ENCODE measurements around the gene PHACTR4. TPM values are rescaled to one million over a fixed set of nuclear protein-coding genes. Genes with fewer than 3 reads are reported as not detected.

Gene PHACTR4
- total RNA-seq, 1 experiment from 2014 or later: 50.7 TPM

DNA sequence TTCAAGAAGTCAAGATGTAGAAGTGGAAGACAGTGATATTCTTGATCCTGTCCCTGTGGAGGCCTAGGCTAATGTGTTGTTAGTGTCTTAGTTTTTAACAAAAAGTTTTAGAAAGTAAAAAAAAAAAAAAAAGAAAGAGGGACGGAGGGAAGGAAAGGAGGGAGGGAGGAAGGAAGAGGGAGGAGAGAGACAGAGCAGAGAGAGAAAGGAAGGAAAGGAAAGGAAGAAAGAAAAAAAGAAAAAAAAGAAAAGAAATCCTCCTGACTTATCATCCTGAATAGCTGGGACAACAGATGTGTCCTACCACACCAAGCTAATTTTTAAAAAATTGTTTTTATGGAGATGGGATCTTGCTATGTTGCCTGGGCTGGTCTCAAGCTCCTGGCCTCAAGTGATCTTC lies 24.6 kb downstream of the PHACTR4 start:
- H3K36me3 Mint-ChIP-seq (ENCODE audit: insufficient read depth, unreplicated experiment): peaks cover 34% of the 10 kb centered on the region
- H3K4me1 Mint-ChIP-seq (ENCODE audit: insufficient read depth, unreplicated experiment): peaks cover 11% of the 10 kb centered on the region
- BruUV-seq (replicated peaks): no TSS peak
- H3K4me3 Mint-ChIP-seq (ENCODE audit: unreplicated experiment): no peak overlapping the region
- ChIA-PET POLR2A (interaction anchor here (0.9 to 2.3 kb wide), 5 partner anchors 23 to 282 kb away, joined by 3 to 11 read pairs (median 4); no protein-coding TSS in a partner anchor), CTCF (interaction anchor here (0.6 to 0.7 kb wide), 3 partner anchors 12 to 145 kb away, joined by 3 read pairs; no protein-coding TSS in a partner anchor)
- H3K27me3 Mint-ChIP-seq (ENCODE audit: insufficient read depth, unreplicated experiment): no peaks in the 10 kb centered on the region
- intact Hi-C loops (cut with micrococcal nuclease): no loop called here
- no peaks in the 10 kb centered on the region for H3K9me3 Mint-ChIP-seq (ENCODE audit: unreplicated experiment)
- DNase-seq (ENCODE audit: unreplicated experiment): no peak
- no peak overlapping the region for H3K27ac Mint-ChIP-seq (ENCODE audit: low read depth, unreplicated experiment)
- TF ChIP-seq, protein P1, sequence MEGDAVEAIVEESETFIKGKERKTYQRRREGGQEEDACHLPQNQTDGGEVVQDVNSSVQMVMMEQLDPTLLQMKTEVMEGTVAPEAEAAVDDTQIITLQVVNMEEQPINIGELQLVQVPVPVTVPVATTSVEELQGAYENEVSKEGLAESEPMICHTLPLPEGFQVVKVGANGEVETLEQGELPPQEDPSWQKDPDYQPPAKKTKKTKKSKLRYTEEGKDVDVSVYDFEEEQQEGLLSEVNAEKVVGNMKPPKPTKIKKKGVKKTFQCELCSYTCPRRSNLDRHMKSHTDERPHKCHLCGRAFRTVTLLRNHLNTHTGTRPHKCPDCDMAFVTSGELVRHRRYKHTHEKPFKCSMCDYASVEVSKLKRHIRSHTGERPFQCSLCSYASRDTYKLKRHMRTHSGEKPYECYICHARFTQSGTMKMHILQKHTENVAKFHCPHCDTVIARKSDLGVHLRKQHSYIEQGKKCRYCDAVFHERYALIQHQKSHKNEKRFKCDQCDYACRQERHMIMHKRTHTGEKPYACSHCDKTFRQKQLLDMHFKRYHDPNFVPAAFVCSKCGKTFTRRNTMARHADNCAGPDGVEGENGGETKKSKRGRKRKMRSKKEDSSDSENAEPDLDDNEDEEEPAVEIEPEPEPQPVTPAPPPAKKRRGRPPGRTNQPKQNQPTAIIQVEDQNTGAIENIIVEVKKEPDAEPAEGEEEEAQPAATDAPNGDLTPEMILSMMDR (IDR thresholded peaks at IDR 0.05; ENCODE audit: unreplicated experiment): no peak

DNA sequence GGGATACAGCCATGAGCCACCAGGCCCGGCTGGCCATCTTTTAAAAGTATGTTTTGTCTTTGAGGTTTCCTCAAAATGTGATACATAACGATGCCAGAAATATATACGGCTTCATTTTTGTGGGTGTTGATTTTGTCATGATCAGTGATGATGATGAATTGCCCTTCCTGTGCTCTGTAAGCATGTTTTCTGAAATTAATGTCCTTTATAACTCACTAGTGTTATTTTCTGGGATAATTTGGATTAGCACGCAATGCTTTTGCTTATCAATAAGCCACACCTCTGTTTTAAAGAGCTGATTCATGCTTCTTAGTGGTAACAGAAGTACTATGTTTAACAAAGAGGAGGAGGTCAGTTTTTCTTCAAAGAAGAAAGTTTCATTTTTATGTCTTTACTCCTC lies 25.6 kb downstream of the PHACTR4 start:
- Mint-ChIP-seq H3K9me3 (ENCODE audit: unreplicated experiment) (no peaks in the 10 kb centered on the region), H3K4me3 (ENCODE audit: unreplicated experiment) (no peak overlapping the region), H3K4me1 (ENCODE audit: insufficient read depth, unreplicated experiment) (peaks cover 11% of the 10 kb centered on the region), H3K27ac (ENCODE audit: low read depth, unreplicated experiment) (no peak overlapping the region), H3K27me3 (ENCODE audit: insufficient read depth, unreplicated experiment) (no peaks in the 10 kb centered on the region), H3K36me3 (ENCODE audit: insufficient read depth, unreplicated experiment) (peaks cover 34% of the 10 kb centered on the region)
- BruUV-seq (replicated peaks): no TSS peak
- TF ChIP-seq, protein P1 (IDR thresholded peaks at IDR 0.05; ENCODE audit: unreplicated experiment): no peak
- CTCF ChIA-PET: interaction anchor here (0.6 to 3.0 kb wide), 2 partner anchors 15 to 21 kb away, joined by 3 to 15 read pairs; no protein-coding TSS in a partner anchor
- intact Hi-C loops (cut with micrococcal nuclease): no loop called here
- DNase-seq (ENCODE audit: unreplicated experiment): no peak
- POLR2A ChIA-PET: interaction anchor here (1.1 to 1.3 kb wide), 2 partner anchors 12 to 283 kb away, joined by 3 read pairs; no protein-coding TSS in a partner anchor

DNA sequence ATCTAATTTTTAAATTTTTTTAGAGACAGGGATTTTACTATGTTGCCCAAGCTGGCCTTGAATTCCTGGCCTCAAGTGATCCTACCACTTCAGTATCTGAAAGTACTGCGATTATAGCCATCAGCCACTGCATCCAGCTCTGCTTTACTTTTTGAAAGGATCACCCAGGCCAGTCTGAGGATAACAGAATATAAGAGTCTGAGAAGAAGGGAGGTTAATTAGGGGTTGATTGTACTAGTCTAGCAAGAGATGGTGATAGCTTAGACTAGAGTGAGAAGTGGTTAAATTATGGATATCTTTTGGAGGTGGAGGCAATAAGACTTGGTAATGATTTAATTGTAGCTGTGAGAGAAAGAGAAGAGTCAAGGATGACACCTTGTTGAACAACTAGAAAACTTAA lies 32.2 kb downstream of the PHACTR4 start:
- Mint-ChIP-seq H3K27me3 (ENCODE audit: insufficient read depth, unreplicated experiment) (no peaks in the 10 kb centered on the region), H3K27ac (ENCODE audit: low read depth, unreplicated experiment) (no peak overlapping the region), H3K9me3 (ENCODE audit: unreplicated experiment) (no peaks in the 10 kb centered on the region), H3K4me3 (ENCODE audit: unreplicated experiment) (no peak overlapping the region), H3K4me1 (ENCODE audit: insufficient read depth, unreplicated experiment) (peaks cover 4% of the 10 kb centered on the region), H3K36me3 (ENCODE audit: insufficient read depth, unreplicated experiment) (peaks cover 21% of the 10 kb centered on the region)
- ChIA-PET POLR2A (interaction anchor here (0.6 to 1.3 kb wide), 5 partner anchors 28 to 334 kb away, joined by 3 to 5 read pairs (median 3); partner anchors contain the start of gene RCC1), CTCF (interaction anchor here (1.3 kb wide), 1 partner anchor 42 kb away, joined by 3 read pairs; no protein-coding TSS in a partner anchor)
- BruUV-seq (replicated peaks): no TSS peak
- intact Hi-C loops (cut with micrococcal nuclease): no loop called here
- no peak for DNase-seq (ENCODE audit: unreplicated experiment)
- TF ChIP-seq, protein P1 (IDR thresholded peaks at IDR 0.05; ENCODE audit: unreplicated experiment): no peak

DNA sequence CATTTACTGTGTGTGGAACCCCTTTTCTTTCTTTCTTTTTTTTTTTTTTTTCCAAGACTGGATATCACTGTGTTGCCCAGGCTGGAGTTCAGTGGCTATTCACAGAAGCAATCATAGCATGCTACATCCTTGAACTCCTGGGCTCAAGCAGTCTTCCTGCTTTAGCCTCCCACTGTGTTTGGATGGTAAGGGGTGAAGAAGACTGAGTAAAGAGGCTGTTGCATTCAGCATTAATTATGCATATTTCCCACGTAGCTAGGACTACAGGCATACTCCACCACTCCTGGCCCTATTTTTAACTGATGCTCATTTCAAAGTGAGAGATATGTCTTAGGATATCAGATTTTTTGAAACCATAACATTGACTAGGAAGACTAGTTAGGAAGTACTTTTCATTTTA lies 39.5 kb downstream of the PHACTR4 start:
- TF ChIP-seq, protein P1 (IDR thresholded peaks at IDR 0.05; ENCODE audit: unreplicated experiment): no peak
- no peak for DNase-seq (ENCODE audit: unreplicated experiment)
- CTCF ChIA-PET: interaction anchor here (0.5 to 3.5 kb wide), 18 partner anchors 9 to 197 kb away, joined by 3 to 15 read pairs (median 4); partner anchors contain the start of gene RCC1
- no peaks in the 10 kb centered on the region for H3K4me1 Mint-ChIP-seq (ENCODE audit: insufficient read depth, unreplicated experiment)
- intact Hi-C loops (cut with micrococcal nuclease): loop anchor here (1.0 to 5.0 kb wide), 4 partner anchors 62 to 194 kb away; partner anchors contain the start of gene RCC1
- POLR2A ChIA-PET: interaction anchor here (0.5 to 2.6 kb wide), 9 partner anchors 16 to 192 kb away, joined by 3 to 12 read pairs (median 3); no protein-coding TSS in a partner anchor
- BruUV-seq (replicated peaks): TSS peak; percentile 12
- no peak overlapping the region for H3K27ac Mint-ChIP-seq (ENCODE audit: low read depth, unreplicated experiment)
- H3K9me3 Mint-ChIP-seq (ENCODE audit: unreplicated experiment): no peaks in the 10 kb centered on the region
- H3K4me3 Mint-ChIP-seq (ENCODE audit: unreplicated experiment): no peak overlapping the region
- no peaks in the 10 kb centered on the region for H3K27me3 Mint-ChIP-seq (ENCODE audit: insufficient read depth, unreplicated experiment)
- peaks cover 8% of the 10 kb centered on the region for H3K36me3 Mint-ChIP-seq (ENCODE audit: insufficient read depth, unreplicated experiment)

Data from MCF 10A (cell line).